GM18873 (cell line): ENCODE measurements around the gene PGF.

ENCODE experiments used
- ATAC-seq: cut with Tn5 transposase; IDR thresholded peaks from one replicate; pipeline ENCODE4 v1.9.1; 2021; ENCODE audit warnings: mild to moderate bottlenecking, moderate library complexity, moderate number of reproducible peaks; ENCODE audit not compliant: unreplicated experiment, low FRiP score

PGF gene

DNA sequence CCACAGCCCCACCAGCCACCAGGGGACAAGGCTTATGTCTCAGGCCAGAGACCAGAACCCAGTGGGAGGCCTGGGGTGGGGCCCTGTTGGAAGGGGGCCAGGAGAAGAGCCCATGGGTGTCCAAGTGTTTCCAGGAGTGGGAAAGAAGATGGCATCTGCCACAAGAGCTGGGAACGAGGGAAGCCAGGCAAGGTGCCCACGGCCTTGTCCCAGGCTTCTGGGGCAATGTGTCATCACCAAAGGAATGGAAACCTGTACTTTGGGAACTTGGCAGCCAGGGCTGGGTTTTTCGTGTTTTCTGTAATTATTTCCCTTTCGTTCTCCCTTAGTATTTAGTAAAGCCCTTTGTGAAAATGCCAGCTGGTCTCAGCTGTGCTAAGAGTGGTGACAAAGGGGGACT is 5.3 kb upstream of the PGF start:
- no peak for ATAC-seq

DNA sequence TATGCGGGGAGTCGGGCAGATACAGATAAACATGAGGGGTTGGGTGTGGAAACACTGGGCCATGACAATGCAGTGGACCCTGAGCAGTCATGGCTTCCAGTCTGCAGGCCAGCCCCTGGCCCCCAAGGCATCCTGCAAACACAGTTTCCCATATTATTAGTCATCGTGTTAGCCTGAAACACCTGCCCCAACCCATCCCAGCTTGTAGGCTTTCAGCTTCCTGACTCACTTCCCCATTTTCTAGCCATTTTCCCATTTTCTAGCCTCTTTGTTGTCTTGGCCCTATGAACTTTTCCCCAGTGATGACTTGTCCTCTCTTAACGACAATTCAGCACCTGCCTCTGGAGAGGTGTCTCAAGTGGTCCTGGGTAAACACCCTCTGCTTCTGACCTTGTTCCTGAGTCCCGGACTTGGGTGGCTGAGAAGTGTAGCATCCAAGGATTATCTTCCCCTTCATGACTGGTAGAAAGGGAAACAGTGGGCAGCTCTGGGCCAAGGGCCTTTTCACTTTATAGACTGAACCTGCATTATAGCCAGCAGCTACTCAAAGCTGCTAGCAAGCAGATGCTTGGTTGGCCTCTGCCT is 4.3 kb upstream of the PGF start:
- ATAC-seq, result no peak

DNA sequence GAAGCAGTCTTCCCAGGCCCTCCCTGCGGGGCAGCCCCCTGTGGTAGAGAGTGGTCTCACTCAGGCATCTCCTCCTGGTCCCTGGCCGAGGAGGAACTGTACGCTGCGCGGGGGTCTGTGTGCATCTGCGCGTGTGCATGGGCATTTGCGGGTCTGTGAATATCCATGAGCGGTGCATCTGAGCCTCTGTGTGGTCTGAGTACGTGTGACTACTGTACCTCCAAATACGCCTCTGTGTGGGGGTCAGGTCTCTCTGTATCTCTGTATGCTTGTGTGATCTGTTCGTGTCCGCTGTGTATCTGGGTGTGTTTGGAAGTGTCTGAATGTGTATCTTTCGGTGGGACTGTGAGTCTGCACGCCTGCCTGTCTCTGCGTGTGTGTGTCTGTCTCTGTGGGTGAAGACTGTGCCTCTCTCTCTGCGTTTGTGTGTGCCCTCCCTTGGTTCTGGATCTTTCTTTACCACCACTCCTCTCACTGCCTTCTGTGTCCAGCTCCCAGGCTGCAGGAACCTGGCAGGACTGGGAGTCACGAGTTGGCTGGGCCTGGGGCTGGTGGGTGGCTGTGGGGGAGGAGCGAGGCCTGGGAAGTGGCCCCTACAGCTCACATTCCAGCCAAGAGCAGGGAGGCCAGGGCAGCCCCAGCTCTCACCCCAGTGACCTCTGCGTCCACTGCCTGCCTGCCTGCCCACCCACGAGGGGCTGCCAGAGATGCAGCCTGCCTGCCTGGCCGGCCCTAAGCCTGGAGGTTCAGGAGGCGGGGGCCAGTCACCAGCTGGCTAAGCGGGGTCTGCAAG is 1.1 kb upstream of the PGF start:
- ATAC-seq, result no peak

GRCh38 chr14:74956027-74956279 is 556 bp upstream of the PGF start:
- no peak for ATAC-seq

- ATAC-seq, result no peak
These were observed 509 bp downstream of the PGF start for GRCh38 chr14:74954947-74955228.

- no peak for ATAC-seq
These were observed 1.0 kb downstream of the PGF start for GRCh38 chr14:74954232-74954946.

DNA sequence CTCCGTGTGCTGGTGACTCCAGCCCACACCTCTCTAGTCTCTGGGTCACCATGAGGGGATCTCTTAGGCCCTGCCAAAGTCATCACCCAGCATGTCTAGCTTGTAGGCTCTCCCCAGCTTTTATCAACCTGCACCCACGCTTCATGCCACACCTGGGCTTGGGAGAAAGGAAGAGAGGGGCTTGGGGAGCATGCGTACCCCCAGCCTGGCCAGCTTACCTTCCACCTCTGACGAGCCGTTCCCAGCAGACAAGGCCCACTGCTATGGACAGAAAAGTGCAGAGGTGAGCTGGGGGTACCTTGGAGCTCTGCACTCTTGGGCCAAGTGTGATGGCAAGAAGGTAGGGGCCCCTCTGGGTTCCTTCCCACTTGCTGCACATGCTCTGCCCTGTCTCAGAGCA is 1.7 kb downstream of the PGF start:
- ATAC-seq, result no peak

GRCh38 chr14:74952697-74953484 is 2.5 kb downstream of the PGF start:
- no peak for ATAC-seq

- ATAC-seq, result no peak
These were observed 3.2 kb downstream of the PGF start for GRCh38 chr14:74952180-74952665.

- no peak for ATAC-seq
These were observed 3.8 kb downstream of the PGF start for GRCh38 chr14:74951443-74952179.

DNA sequence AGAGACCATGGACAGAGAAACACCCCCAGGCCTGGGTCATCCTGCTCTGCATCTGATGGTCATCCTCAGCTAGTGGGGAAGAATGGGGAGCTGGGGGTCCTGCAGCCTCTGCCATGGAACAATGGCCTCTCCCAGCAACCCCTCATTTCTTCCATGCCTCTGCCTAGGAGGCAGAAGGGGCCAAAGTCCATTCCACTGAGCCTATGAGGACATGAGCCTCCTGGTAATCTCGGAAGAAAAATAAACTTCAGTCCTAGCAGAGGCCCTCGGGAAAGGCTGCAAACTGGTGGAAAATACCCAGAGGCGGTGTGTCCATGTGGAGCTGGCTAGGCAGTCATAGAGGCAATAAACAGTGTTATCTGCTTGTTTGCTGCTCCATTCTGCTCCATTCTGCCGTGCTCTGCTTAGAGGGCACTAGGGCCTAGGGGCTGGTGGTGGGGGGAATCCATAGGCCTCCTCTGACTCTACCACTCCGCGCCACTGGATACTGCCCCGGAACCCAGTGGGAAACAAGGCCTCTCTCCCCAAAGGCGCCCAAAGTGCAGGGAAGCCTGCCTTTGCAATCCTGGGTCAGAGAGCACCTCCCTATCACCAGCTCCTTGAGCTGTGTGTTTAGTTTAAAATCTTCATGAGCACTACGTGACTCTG is 4.5 kb downstream of the PGF start:
- ATAC-seq, result no peak

DNA sequence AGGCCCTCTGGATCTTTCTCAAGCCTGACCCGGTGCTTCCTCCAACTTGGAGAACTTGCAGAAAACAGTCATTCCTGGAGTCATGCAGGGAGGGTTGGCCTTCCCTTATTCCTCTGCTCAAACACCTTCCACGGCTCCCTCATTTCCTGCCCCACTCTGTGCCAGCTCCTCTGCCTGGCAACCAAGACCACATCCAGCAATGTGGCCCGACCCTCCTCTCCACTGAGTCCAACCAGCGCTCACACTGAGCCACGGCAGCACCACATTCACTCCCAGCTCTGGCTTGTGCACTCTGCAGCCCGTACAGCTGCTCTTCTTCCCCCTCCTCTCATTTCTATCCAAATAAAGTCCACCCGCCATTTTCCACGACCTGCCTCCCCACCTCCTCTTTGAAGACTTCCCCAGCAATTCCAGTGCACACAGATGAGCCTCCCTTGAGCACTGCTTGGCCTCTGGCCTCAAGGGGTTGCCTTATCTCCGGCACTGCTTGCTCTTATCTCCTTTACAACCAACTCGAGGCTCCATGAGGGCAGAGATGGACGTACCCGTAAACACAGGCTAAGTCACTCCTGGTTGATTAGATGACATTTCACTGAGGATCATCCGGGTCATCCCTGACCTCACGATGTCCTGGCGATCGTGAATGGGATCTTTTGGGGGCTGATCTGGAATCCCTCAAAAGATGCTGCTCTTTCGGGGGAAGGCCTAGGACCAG is 5.4 kb downstream of the PGF start:
- ATAC-seq, result no peak

DNA sequence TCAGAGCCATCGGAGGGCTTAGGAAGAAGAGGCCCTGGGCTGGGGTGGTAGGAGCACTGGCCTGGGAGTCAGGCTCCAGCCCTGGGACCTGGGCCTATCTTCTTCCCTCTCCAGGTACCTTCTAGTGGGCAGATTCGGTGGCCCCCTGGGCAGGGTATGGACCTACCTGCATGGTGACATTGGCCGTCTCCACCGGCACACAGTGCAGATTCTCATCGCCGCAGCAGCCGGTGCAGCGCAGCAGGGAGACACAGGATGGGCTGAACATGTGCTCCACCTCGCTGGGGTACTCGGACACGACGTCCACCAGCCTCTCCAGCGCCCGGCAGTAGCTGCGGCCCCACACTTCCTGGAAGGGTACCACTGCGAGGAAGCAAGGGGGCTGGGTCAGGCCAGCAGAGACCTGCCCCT is 6.2 kb downstream of the PGF start:
- ATAC-seq, result no peak

DNA sequence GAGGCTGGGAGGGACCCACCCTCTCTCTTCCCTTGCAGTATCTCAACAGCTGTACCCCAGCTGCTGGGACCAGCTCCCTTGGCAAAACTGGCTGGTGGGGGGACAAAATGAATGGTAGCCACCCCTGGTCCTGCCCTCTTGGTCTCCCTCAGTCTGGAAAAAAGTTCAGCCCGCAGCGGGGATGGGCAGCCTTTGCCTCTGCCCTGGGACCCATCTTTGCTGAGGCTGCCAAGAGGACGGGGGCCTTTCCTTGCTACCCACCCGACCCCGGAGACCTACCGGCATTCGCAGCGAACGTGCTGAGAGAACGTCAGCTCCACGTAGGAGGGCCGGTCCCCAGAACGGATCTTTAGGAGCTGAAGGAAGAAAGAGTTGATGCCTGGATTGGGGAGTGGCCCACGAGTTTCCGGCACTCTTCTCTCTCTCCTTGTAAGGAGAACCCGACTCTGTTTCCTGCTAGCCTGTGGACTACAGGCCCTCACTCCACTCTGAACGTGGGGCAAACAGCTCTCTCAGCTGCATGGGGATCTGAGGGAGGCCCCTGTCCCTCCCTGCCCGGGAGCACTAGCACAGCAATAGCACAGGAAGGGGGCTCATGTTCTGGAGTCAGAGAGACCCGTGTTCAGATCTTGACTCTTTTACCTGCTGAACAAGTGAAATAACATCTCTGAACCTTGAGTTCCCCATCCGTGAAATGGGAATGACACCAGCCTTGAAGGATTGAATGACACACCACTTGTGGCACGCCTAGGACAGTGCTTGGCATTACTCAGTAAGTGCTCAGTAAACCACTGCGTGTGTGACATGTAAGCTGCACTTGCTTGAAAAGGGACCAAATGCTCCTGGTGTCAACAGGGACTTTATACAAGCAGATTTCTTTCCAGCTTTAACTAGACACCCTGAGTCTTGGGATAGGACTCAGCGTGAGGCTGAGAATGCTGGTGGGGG is 6.9 kb downstream of the PGF start:
- no peak for ATAC-seq

DNA sequence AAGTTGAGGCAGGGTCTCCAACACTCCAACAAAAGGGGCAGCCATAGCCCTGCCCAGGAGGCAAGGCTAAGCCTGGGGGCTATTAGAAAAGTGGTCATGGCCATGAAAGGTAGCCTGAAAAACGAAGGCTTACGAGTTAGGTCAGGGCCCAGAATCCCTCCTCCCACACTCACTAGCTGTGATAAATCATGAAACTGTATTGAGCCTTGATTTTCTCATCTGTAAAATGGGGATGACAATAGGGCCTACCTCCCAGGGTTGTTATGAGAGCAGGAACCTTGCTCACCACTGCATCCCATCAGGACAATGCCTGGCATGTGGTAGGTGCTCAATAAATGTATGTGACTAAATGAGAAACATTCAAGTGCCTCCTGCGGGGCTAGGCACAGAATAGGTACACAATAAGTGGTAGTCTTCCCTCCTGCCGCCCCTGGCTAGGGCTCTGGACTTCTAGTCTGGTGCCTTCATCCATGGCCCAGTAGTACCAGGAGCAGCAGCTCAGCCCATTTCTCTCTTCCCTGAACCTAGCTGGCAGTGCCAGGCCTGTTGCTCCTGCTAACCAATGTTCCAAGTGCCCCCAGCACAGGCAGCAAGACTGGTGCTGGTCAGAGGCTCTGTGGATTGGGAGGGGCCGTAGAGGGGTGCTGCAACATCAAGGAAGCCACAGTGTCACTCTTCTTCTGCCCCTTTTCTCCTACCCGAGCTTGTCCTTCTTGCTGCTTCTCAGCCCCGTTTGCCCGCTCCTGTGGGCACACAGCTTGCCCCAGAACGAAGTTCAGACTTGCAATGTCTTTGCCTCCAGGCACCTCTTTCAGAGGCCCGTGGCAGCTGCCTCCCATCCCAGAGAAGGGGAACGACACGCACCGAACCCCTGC is 7.8 kb downstream of the PGF start:
- ATAC-seq, result no peak

DNA sequence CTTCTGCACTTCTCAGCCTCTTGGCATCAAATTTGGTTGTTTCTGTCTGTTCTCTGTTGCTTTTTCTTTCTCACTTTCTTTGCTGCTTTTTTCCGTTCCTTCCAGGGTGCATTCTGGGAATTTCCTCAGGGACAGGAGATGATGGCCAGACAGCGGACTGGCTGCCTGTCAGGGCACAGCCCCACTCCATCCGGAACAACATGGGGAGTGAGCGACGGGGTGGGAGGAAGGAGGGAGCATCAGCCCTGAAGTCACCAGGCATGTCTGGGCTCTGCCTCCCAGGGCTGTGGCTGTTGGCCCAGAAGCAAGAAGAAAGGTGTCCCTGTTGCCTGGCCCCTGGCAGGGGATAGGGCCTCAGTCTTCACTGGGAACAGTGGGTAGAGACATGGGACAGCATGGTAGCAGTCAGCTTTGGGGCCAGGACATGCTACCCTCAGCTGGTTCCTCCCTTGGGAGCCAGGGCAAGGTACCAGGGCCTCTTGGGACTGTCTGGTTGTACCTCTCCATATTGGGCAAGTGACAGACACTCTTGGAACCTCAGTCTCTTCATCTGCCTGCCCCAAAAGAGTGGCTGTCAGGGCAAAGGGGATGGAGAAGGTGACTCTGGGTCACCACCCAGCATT is 8.6 kb downstream of the PGF start:
- ATAC-seq, result no peak
